ENCODE results near the gene ZNF277.
"Not testable (repeated sequence)": the region's sequence is repeated elsewhere in the genome, so short reads cannot be mapped to it uniquely, and the experiment has no call there.

Gene ZNF277

GRCh38 chr7:112386619-112387018 lies 180.1 kb downstream of the ZNF277 start:
- no peaks in the 10 kb centered on the region for H3K27me3 ChIP-seq (ENCODE audit: low read length)

GRCh38 chr7:112390167-112390566 lies 183.7 kb downstream of the ZNF277 start:
- TF ChIP-seq EZH2phosphoT487 (conservative IDR thresholded peaks at IDR 0.05; ENCODE audit: low read length) (no peak), CTCF (IDR thresholded peaks at IDR 0.05; ENCODE audit: insufficient read depth, low read length, poor library complexity, severe bottlenecking) (no peak)
- Histone ChIP-seq H3K9me3 (ENCODE audit: insufficient read depth, low read length) (no peaks in the 10 kb centered on the region), H3F3A (ENCODE audit: insufficient read depth) (peaks cover 5% of the 10 kb centered on the region; the same call in 1 of the 2 replicates), H3K27ac (ENCODE audit: low read depth, low read length) (no peak overlapping the region), H3K79me2 (ENCODE audit: insufficient read depth, low read length) (no peaks in the 10 kb centered on the region), H3K4me2 (ENCODE audit: low read depth, low read length, poor library complexity, severe bottlenecking) (no peak overlapping the region), H3K9ac (ENCODE audit: low read length) (no peak overlapping the region), H3K36me3 (ENCODE audit: low read length) (no peaks in the 10 kb centered on the region), H3K27me3 (ENCODE audit: low read length) (no peaks in the 10 kb centered on the region), H3K4me3 (ENCODE audit: insufficient read depth, low read length, poor library complexity, severe bottlenecking) (no peak overlapping the region), H3K9me2 (replicated peaks; ENCODE audit: insufficient read depth, low read length) (no peaks in the 10 kb centered on the region), H4K20me1 (ENCODE audit: low read depth, low read length) (no peaks in the 10 kb centered on the region), H2AFZ (ENCODE audit: low read depth, low read length, severe bottlenecking) (no peak overlapping the region)

More at GRCh38 chr7:112386619-112387018, 180.1 kb downstream of the ZNF277 start:
- Histone ChIP-seq H4K20me1 (ENCODE audit: low read depth, low read length) (no peaks in the 10 kb centered on the region), H3K9ac (ENCODE audit: low read length) (no peak overlapping the region), H3K4me3 (ENCODE audit: insufficient read depth, low read length, poor library complexity, severe bottlenecking) (no peak overlapping the region), H3F3A (ENCODE audit: insufficient read depth) (peaks cover 5% of the 10 kb centered on the region; the same call in 1 of the 2 replicates), H3K36me3 (ENCODE audit: low read length) (no peaks in the 10 kb centered on the region), H2AFZ (ENCODE audit: low read depth, low read length, severe bottlenecking) (no peak overlapping the region), H3K9me2 (replicated peaks; ENCODE audit: insufficient read depth, low read length) (no peaks in the 10 kb centered on the region), H3K9me3 (ENCODE audit: insufficient read depth, low read length) (no peaks in the 10 kb centered on the region), H3K27ac (ENCODE audit: low read depth, low read length) (no peak overlapping the region), H3K4me2 (ENCODE audit: low read depth, low read length, poor library complexity, severe bottlenecking) (no peak overlapping the region), H3K79me2 (ENCODE audit: insufficient read depth, low read length) (no peaks in the 10 kb centered on the region)
- TF ChIP-seq EZH2phosphoT487 (conservative IDR thresholded peaks at IDR 0.05; ENCODE audit: low read length) (no peak), CTCF (IDR thresholded peaks at IDR 0.05; ENCODE audit: insufficient read depth, low read length, poor library complexity, severe bottlenecking) (no peak)

GRCh38 chr7:112391079-112391821 lies 184.8 kb downstream of the ZNF277 start:
- not testable (repeated sequence) for H3K27ac ChIP-seq (ENCODE audit: low read depth, low read length); H3K9me3 ChIP-seq (ENCODE audit: insufficient read depth, low read length); H3F3A ChIP-seq (ENCODE audit: insufficient read depth); H3K79me2 ChIP-seq (ENCODE audit: insufficient read depth, low read length); H4K20me1 ChIP-seq (ENCODE audit: low read depth, low read length); H3K4me3 ChIP-seq (ENCODE audit: insufficient read depth, low read length, poor library complexity, severe bottlenecking); H3K36me3 ChIP-seq (ENCODE audit: low read length); H3K9me2 ChIP-seq (replicated peaks; ENCODE audit: insufficient read depth, low read length); H3K27me3 ChIP-seq (ENCODE audit: low read length); H3K4me2 ChIP-seq (ENCODE audit: low read depth, low read length, poor library complexity, severe bottlenecking)
- Histone ChIP-seq H3K9ac (ENCODE audit: low read length) (peak overlapping the region; percentile 56), H2AFZ (ENCODE audit: low read depth, low read length, severe bottlenecking) (peak overlapping the region; percentile 99)

- peak overlapping the region; percentile 99 for H2AFZ ChIP-seq (ENCODE audit: low read depth, low read length, severe bottlenecking)
- H3K79me2 ChIP-seq (ENCODE audit: insufficient read depth, low read length); H3K27me3 ChIP-seq (ENCODE audit: low read length); H3K9me3 ChIP-seq (ENCODE audit: insufficient read depth, low read length); H4K20me1 ChIP-seq (ENCODE audit: low read depth, low read length); H3K27ac ChIP-seq (ENCODE audit: low read depth, low read length); H3K9me2 ChIP-seq (replicated peaks; ENCODE audit: insufficient read depth, low read length); H3K36me3 ChIP-seq (ENCODE audit: low read length); H3F3A ChIP-seq (ENCODE audit: insufficient read depth): not testable (repeated sequence)
- H3K4me3 ChIP-seq (ENCODE audit: insufficient read depth, low read length, poor library complexity, severe bottlenecking): peak overlapping the region; percentile 49
- peak overlapping the region; percentile 56 for H3K9ac ChIP-seq (ENCODE audit: low read length)
- H3K4me2 ChIP-seq (ENCODE audit: low read depth, low read length, poor library complexity, severe bottlenecking): peak overlapping the region; percentile 79
Observed at GRCh38 chr7:112391841-112392286, 185.4 kb downstream of the ZNF277 start.
